Caki2 (cell line): Measurements from ENCODE around the gene FGD2. TPM values are rescaled to one million over a fixed set of nuclear protein-coding genes. Genes with fewer than 3 reads are reported as not detected.
"Not testable (repeated sequence)": the region's sequence is repeated elsewhere in the genome, so short reads cannot be mapped to it uniquely, and the experiment has no call there.

Source experiments
- DNase-seq: peaks from one replicate; pipeline ENCODE4 v3.0.0-alpha.2; 2015; ENCODE audit warnings: low read depth
- in situ Hi-C: cut with HindIII; loops from 2 replicates; pipeline ENCODE4 v1.10.0; 2016; ENCODE audit warnings: low sequenced_read_pairs, low pct_unique_long_range_greater_than_20kb, mixed read lengths
- total RNA-seq: library from RNA; depleted of rRNA; stranded (reverse); fragments of >200 nt; shearing (Covaris generic); gene quantifications from 2 replicates; pipeline ENCODE4 v1.2.3, GENCODE V29; 2014; ENCODE audit warnings: low replicate concordance

The FGD2 gene
- total RNA-seq, 1 experiment from 2014 or later: not detected

DNA sequence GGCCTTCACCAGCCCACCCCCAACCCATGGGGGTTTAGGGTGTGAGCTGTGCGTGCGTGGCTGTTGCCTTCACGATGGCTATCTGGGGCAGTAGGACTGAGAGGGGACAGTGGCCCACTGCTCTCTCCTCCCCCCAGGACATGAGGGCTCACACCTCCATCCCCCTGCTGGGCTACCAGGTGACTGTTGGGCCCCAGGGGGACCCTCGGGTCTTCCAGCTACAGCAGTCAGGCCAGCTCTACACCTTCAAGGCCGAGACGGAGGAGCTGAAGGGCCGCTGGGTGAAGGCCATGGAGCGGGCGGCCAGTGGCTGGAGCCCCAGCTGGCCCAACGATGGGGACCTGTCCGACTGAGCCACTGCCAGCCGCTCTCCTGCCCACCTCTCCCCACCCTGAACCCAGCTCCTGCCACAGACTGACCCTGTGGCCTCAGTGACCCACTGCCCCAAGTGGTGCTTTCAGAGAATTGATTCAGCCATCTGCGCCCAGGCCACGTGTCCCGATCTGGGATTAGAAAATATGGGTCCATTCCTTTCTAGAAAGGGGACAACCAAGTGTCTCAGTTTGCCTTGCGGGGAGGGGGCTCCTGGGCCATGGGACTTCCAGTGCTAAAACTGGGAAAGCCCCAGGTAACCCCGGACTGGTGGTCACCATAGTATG, 22.5 kb downstream of the FGD2 start:
- in situ Hi-C loops: no loop called here
- no peak for DNase-seq

DNA sequence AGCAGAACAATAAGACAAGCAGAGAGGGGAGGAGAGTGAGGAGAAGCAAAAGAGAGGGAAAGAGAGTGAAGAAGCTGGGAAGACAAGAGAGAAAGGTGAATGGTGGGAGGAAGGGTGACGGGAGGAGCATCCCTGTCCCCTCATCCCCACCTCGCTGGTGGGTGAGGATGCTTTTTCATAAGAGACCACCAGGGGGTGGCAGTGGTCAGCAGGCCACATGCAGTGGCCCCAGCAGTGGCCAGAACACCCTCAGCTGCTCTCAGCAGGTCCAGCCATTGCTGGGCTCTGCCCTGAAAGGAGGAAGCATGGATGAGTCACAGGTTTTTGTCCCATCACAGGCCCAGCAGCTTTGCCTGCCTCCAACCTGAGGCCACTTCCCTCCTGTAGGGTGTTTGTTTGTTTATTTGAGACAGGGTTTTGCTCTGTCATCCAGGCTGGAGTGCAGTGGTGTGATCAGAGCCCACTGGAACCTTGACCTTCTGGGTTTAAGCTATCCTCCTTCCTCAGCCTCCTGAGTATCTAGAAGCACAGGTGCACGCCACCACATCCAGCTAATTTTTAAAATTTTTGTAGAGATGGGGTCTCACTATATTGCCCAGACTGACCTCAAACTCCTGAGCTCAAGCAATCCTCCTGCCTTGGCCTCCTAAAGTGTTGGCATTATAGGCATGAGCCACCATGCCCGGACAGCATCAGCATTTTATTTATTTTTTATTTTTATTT, 24.0 kb downstream of the FGD2 start:
- peak; percentile 84 for DNase-seq
- in situ Hi-C loops: no loop called here

DNA sequence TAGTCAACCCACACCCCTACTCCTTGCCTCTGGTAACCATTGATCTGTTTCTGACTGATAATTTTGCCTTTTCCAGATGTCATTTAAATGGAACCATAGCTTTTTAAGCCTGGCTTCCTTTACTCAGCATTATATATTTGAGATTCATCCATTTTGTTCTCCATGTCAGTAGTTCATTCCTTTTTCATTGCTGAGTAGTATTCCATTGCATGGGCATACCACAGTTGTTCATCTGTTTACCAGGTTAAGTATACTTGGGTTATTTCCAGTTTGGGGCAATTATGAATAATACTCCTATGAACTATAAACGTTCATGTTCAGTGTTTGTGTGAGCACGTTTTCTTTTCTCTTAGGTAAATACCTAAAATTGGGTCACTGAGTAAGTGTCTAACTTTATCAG, 25.1 kb downstream of the FGD2 start:
- no peak for DNase-seq
- in situ Hi-C loops: no loop called here

DNA sequence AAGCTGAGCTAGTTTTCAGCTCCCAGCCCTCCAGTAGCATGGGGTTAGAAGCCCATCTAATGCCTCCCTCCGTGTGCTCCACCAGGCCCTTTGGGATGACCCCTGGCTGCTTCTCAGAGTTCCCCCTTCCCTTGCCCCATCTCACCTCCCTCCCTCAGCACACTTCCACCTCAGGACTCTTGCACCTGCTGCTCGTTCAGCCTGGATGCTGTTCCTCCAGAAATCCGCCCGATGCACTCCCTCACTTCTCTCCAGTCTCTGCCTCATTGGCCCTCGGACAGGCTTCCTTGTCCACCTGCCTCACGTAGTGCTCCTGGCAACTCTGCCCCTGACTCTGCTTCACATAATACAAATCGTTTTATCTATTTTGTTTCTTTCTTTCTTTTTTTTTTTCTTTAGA, 26.8 kb downstream of the FGD2 start:
- in situ Hi-C loops: no loop called here
- DNase-seq: no peak

DNA sequence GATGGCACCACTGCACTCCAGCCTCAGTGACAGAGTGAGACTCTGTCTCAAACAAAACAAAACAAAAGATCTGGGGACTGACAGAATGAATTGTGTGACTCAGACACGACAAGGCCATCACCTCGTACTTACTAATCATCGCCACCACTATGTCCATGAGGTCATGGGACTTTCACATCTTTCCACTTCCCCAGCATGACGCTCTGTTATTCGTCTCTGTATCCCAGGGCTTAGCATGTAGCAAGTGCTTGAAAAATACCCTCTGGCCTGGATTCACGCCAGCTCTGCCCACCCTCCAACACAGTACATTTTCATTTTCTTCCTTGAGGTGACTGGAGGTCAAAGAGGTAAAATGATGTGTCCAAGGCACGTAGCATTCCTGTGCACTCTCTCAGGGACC, 27.8 kb downstream of the FGD2 start:
- DNase-seq: peak; percentile 67
- in situ Hi-C loops: no loop called here

DNA sequence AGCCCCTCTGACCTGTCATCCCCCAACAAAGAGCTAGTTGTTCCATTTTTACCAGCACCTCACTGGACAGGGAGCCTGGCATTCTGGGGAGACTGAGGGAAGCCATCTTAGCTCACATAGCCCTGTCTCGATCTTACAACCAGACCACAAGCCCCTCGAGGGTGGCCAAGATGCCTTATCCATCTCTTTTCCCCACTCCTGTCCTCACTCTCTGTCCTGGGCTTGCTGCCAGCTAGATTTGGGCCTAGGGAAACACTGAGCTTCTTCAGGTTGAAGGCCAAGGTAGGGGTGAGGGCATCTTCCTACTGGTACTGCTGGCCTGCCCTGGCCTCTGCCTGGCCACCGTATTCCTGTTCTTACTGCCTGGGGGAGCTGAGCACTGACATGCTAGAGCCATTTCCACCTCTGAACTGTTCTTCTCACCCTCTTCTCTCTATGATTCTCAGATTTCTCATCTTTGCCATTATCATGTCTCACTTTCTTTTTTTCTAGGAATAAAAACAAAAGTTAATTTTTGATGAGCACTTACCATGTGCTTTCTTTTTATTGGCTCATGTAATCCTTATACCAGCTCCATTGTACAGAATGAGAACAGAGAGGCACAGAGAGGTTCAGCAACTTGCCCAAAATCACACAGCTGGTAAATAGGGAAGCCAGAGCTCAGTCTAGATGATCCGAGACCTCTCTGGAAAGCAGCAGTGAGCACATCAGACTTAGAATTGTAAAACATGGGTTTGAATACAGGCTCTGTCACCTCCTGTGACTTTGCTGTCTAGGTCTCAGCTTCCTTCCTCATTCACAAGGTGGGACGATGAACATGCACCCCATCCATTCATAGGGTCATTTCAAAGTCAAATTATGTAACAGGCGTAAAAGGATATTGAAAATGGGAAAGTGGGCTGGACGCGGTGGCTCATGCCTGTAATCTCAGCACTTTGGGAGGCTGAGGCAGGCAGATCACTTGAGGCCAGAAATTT, 28.7 kb downstream of the FGD2 start:
- no peak for DNase-seq
- in situ Hi-C loops: no loop called here

DNA sequence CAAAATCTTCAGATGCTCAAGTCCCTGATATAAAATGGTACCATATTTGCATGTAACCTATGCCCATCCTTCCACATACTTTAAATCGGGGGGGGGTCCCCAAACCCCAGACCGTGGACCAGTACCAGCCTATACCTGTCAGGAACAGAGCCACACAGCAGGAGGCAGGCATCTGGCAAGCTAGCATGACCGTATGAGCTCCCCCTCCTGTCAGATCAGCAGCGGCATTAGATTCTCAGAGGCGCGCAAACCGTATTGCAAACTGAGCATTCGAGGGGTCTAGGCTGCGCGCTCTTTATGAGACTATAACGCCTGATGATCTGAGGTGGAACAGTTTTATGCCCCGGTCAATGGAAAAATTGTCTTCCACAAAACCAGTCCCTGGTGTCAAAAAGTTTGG, 30.7 kb downstream of the FGD2 start:
- no peak for DNase-seq
- in situ Hi-C loops: no loop called here

DNA sequence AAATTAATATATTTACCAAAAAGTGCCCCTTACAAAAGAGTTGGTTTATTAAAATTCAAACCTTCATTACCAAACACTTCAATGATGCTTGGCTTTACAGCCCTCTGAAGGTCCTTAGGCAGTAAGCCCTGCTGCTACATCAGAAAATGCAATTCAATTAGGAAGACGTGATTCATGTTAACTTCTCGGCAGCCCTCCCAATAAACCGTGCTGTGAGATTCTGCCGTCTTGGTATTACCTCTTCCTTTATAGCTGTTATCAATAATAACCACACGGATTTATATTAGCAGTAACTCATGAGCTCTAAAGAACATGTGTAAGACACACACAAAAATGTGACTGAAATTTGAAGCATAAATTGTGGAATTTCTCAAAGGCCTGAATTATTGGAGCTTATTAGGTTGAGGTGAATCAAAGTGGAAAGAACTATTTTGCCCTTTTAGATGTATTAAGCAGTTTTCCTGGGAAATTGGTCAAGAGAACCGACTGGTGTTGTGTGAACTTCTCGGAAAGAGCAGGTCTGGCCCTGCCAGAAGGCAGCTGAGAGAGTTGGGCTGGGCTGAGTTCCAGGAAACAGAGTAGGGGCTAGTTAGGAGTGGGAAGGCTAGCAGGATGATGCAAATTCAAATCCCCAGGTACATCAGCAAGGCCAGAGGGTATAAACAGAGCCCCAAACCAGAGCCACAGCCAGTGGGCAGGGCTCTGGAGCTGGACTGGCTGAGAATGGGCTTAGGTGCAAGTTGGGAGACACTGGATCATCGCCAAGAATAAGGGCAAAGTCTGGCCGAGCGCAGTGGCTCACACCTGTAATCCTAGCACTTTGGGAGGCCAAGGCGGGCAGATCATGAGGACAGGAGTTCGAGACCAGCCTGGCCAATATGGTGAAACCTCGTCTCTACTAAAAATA, 33.1 kb downstream of the FGD2 start:
- no peak for DNase-seq
- in situ Hi-C loops: no loop called here

DNA sequence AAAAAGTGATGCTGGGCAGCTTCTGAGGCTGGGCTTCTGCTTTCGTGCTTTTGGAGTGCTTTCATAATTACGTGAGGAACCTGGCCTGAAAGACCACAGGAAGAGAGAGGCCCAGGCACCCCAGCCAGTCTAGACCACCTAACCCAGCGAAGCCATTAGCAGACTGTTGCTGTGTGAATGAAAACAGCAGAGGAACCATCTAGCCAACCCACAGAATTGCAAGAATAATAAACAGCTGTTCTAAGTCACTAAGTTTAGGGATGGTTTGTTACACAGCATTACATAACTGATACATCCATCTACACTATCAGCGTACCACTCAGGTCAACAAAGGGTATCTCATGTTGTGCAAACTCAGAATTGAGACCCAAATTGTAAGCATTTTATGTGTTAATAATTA, 34.5 kb downstream of the FGD2 start:
- in situ Hi-C loops: no loop called here
- no peak for DNase-seq

DNA sequence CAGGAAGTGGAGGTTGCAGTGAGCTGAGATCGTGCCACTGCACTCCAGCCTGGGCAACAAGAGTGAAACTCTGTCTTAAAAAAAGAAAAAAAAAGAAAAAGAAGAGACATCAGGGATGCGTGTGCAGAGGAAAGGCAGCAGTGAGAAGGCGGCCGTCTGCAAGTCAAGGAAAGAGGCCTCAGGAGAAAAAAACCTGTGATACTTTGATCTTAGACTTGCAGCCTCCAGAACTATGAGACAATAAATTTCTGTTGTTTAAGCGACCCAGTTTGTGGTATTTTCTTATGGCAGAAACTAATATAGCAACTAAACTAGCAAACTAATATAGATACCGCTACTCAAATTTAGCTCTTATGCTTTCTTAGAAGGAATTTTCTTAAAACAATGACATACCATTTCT, 36.1 kb downstream of the FGD2 start:
- in situ Hi-C loops: no loop called here

DNA sequence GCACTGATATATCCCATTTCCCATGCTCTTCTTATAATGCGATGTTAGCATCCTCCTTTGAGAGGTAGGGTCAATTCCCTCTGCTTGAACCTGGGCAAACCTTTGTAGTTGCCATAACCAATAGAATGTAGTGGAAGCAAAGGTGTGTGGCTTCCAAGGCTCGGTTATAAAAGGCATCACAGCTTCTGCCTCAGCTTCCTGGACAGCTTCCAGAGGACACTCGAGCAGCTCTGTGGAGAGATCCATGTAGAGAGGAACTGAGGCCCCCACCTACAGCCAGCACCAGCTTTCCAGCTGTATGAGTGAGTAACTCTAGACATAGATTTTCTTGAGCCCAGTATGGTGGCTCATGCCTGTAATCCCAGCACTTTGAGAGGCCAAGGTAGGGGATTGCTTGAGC, 36.7 kb downstream of the FGD2 start:
- in situ Hi-C loops: no loop called here
- DNase-seq: no peak

More for the DNA sequence above, 36.1 kb downstream of the FGD2 start:
- DNase-seq: no peak

DNA sequence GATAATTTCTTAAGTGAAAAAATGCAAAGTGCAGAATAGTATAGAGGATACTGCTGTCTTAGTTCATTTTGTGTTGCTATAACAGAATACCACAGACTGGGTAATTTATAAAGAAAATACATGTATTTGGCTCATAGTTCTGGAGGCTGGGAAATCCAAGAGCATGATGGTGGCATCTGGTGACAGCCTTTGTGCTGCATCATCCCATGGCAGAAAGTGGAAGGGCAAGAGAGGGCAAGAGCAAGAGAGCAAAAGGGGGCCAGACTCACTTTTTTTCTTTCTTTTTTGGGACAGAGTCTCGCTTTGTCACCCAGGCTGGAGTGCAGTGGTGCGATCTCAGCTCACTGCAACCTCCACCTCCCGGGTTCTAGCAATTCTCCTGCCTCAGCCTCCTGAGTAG, 37.6 kb downstream of the FGD2 start:
- DNase-seq, in situ Hi-C loops: not testable (repeated sequence)

DNA sequence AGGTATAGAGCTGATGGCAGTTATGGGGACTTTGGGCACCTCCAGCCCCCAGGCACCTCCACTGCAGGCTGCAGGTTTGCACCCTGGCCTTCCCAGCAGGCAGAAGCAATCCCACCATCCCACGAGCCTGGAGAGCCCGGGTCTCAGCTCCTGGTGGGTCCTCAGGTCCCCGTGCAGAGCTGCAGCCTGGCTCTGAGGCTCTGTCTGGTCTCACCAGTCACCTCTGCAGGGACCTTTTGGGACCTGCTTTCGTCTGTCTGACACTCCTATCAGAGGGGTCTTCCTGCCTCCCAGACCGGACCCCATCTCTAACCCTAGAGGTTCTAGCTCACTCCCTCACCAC, 41.9 kb downstream of the FGD2 start:
- in situ Hi-C loops: no loop called here
- DNase-seq: no peak

DNA sequence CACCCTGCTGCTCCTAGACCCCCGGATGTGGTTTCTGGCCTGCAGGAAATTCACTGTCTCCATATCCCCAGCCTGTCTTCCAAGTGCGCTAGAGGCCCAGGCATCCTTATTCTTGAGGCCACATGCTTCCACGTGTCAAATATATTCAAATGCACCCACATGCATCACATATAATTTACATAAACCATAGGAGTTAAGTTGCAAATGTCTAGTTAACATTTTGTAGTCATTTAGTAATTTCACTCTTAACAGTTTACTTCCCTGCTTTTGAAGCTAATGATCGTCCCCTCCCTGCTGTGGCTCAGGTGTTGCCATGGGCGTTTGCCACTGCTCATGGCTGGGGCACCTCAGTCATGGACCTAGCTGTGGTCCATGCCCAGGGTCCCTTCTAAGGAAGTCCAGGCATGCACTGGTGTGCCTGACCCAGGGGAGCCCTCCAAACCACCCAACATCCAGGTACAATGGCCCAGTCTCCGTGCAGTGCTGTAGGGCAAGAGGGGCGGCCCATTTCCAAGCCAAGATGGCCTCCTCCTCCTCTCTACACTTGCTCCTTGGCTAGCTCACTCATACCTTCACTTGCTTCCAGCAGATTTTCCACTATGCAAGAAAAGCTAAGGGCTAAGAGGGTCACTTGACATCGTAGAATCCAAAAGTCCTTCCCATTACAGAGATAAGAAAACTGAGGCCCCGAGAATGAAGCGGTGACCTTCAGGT, 42.4 kb downstream of the FGD2 start:
- no peak for DNase-seq
- in situ Hi-C loops: no loop called here

DNA sequence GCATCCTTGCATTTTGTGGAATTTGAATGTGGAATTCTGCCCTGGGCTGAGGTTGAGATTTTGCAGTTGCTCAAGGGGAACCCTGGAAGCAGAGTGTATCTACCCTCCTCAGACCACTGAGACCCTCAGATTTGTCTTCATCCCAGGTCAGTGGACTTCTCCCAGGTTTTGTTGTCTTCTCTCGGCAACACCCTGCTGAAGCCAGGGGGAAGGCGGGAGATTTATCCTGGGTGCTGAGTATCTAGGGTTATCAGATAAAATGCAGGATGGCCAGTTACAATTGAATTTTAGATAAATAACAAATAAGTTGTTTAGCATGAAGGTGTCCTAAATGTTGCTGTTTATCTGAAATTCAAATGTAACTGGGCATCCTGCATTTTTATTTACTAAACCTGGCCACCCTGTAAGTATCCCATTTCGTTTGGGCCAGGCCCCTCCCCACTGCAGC, 43.0 kb downstream of the FGD2 start:
- in situ Hi-C loops: no loop called here

DNA sequence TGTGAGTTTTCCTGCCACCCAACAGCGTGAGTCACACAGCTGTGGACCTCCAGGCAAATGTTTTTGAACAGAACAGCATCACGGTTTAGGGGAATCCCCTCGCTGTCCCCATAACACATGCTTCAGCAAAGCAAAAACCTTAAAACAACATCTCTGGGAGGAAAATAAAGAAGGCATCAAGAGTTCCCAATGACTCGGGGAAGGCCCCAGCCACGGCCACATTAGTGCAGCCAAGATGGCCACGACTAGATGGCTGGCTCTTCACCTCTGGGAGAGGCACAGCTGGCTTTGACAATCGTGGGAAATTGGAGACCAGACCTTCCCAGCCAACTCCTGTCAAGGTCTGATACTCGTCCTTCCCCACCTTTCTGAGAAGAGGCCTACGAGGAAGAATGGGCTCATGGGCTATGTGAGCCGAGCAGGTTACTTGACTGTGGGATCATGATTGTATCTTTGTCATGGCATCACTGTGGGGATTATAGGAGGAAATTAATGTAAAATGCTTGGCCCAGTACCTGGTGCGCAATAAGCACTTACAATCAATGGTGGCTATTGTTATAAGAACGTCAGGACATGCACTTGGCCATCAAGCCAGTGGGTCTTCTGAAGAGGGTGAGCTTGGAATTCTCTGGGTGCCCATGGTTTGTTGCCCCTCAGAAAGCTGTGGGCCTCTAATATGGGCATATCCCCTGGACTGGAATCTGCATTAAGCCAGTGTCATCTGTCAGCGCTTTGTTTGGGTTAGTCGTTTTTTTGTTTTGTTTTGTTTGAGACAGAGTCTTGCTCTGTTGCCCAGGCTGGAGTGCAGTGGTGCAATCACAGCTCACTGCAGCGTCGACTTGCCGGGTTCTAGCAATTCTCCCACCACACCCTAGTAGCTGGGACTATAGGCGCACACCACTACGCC, 43.6 kb downstream of the FGD2 start:
- peak; percentile 78 for DNase-seq
- in situ Hi-C loops: no loop called here

More for the DNA sequence above, 43.0 kb downstream of the FGD2 start:
- DNase-seq: no peak

DNA sequence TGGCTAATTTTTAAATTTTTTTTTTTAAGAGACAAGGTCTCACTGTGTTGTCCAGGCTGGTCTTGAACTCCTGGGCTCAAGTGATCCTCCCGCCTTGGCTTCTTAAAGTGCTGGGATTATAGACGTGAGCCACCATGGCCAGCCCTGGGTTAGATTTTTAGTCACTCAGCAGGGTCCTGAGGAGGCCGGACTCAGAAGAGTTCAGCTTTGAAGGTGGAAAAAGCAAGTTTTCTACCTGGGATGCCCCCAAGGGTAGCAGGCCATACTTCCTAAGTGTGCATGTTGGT, 44.2 kb downstream of the FGD2 start:
- no peak for DNase-seq
- in situ Hi-C loops: no loop called here
